Stimulated activated CD4-positive, alpha-beta T cell treated with anti-CD3 and anti-CD28 coated beads, Interleukin-2, amount 100 ng/mL, for 24 hours (primary cell): Measurements from ENCODE around the gene ZBTB7B.

ENCODE experiments used
- DNase-seq, 2 donors: peaks; one replicate each; pipeline ENCODE4 v3.0.0-alpha.2; 2020

The ZBTB7B gene

DNA sequence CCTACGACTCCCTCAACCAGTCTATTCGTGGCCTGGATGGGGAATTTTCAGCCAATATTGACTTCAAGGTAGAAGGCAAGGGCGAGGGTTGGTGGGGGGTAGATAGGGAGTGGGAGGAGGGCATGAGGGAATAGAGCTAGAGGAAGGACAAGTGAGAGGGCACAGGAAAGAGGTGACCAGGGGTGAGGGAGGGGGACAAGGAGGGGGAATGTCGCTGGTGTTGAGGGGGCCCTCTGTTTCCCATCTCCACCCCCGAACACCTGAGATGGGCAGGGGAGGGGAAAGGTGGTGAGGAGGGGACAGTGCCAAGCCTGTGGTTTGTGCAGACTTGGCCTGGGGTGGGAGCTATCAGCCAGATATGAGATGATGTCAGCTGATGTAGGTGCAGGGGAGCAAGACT, 40.2 kb downstream of the ZBTB7B start:
- no peak for DNase-seq

DNA sequence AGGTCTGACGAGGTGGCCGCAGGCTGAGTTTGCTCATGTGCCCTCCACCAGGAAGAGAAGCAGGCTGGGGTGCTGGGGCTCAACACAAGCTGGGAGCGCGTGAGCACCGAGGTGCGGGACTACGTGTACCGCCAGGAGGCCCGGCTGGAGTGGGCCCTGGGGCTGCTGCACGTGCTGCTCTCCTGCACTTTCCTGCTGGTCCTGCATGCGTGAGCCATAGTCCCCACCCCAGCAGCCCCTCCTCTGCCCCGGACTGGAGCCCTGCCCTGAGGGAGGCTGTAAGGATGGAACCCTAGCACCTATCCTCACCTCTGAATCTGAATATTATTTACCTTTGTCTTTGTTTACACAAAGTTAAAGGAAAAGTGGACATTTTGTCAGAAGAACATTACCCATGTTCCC, 40.7 kb downstream of the ZBTB7B start:
- no peak for DNase-seq

DNA sequence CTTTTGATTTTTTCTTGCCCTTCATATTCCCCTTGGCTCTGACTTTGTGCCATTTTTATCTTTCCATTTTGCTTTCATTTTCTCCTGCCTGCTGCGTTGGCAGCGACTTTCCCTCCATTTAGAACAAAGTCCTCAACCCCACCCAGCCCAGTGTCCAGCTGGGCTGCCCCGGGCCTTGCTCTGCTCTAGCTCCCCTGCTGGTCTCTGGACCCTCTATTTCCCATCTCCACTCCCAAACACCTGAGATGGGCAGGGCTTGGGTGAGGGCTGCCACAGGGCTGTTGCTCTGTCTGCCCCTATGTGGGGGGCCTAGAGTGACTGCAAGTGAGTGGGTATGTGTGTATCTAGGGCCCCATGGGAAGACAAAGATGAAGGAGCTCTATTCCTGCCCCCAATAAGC, 41.2 kb downstream of the ZBTB7B start:
- no peak for DNase-seq

DNA sequence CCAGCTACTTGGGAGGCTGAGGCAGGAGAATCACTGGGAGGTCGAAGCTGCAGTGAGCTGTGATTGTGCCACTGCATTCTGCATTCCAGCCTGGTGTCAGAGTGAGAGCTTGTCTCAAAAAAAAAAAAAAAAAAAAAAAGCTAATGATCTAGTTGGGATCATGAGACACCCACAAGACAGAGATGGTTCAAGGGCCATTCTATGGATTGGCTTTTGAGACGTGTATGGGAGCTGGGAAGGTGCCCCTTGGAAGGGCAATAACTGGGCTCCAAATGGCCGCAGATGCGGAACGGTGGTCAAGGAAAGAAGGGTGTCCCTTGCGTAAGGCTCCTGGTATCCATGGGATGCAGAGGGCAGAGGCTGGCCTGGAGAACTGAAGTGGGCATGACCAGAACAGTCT, 41.8 kb downstream of the ZBTB7B start:
- no peak for DNase-seq

DNA sequence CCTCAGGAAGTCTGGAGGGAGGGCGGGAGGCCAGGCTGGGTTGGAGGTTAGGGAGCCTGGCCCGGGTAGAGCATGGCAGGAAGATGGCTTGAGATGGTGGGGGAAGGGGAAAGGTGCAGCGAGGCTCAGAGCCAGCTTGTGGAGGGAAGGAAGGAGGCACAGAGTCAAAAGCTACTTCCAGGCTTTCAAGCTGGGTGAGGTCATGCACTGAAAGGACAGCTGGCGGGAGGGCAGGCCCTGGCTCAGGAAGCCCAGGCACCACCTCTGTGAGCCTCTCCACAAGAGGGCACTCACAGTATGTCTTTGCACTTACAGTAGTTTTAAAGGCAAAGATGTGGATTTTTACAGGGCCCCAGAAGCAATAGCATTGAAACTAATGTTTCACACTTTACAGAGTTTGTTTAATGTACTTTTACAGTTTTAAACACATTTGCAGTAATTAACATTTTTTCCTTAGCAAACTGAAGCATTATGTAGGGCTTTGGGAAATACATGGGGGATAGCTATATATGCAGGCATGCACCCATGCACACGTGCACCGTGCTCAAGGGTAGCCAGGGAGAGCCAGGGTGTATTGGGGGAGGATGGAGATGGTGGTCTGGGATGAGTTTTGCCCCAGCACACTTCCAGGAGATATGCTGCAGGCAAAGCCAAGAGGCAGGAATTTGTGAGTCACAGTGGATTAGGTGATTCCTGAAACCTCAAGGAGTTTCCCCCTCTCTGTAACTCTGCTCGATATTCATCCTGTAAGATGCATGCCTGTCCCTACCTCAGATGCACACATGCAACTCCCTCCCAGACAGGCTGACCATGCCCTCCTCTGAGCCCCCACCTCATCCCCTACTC, 42.4 kb downstream of the ZBTB7B start:
- peak; percentile 60 to 64 for DNase-seq

DNA sequence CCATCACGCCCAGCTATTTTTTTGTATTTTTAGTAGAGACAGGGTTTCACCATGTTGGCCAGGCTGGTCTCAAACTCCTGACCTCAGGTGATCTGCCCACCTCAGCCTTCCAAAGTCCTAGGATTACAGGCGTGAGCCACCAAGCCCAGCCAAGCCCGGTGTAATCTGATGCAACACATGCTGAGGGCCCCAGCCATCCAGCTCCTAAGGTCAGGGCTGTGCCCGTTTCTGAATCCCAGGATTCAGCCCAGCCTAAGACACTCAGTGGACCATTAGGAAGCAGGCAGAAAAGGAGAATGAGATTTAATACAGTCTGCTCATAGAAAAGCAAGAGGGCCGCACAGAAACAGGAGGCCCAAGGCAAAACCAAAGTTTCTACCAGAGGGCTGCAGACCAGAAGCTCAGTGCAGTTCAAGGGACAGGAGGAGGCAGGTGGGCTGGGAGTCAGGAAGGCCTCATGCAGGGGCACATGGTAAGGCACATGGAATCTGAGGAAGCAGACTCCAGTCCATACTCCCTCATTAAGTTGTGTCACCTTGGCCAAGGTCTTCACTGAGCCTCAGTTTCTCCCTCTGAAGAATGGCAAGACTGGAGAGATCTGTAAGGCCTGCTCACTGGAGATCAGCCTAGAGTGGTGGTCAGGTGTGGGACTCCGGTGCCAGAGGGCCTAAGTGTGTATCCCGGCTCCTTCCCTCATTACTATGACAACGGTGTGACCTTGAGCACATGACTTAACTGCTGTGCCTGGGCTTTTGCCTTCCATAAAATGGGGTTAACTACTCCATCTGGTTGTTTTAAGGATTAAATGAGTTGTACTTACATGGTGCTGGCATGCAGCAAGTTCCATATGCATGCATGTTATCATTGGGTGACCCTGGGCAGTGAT, 46.1 kb downstream of the ZBTB7B start:
- DNase-seq, result no peak

DNA sequence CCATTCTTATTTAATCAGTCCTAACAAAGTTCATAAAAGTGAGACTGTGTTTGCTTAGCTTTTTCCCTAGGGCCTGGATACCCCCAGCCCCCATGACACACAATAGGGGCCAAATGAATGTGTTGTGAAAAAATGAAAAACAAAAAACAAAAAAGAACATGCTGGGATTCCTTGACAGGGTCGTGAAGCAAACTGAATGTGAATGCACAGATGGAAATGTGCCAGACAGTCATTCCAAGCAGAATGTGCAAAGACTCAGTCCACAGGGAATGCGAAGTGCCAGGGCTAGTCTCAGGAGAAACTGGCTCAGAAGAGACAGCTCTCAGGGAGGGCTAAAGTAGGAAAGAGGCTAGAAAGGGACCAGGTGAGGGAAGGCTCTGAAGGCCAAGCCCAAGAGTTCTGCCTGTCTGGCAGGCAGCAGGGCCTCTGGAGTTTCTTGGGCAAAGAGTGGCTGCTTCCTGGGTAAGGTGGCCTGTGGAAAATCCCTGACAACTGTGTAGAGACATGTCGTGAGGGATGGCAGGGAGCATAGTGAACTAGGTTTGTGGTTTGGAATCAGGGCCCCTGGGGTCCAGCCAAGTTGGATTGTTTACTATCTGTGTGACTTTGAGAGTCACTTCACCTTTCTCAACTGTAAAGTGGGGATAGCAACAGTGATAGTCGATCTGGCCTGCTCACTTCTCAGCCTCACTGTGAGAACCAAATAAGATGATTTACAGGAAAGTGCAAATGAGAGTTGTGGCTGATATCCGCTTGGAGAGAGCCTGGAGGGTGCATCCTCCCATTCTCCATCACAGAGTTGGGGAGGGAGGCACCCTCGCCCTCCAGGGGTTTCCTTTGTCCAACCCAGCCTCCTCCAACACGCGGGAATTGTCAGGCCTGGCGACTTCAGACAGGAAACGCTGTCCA, 47.3 kb downstream of the ZBTB7B start:
- peak in 1 of 2 donors; percentile 24 for DNase-seq

DNA sequence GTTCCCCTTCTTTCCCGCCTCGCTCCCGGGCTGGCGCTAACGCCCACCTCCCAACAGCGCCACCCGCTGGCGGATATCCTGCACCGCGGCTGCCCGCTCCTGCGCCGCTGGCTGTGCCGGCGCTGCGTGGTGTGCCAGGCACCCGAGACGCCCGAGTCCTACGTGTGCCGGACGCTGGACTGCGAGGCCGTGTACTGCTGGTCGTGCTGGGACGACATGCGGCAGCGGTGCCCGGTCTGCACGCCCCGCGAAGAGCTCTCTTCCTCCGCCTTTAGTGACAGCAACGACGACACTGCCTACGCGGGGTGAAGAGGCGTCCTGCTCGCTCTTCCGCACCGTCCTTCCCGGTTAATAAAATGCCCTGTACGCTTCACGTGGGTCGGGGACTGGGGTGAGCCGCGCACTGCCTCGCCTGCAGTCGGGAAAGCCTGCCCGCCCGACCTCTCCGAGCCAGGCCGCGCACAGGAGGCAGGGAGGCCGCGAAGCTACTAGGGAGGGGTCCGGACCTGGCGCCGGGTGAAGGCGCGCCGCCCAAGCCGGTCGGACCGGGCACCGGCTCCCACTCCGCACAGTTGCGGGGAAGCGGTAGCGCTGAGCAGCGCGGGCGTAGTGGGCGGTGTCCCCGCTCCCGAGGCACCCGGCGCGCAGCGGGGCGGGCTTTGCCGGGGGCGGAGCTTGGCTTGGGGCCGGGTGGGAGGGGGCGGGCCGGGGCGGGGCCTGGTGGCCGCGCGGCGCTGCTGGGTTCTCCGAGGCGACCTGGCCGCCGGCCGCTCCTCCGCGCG, 48.1 kb downstream of the ZBTB7B start, which contains the start of gene ADAM15:
TSS of gene ADAM15 (plus strand) at position 757 of the 782 bp plus-strand sequence. CDS start 71 bp downstream, outside the sequence.
- DNase-seq, result peak; percentile 84 to 86

DNA sequence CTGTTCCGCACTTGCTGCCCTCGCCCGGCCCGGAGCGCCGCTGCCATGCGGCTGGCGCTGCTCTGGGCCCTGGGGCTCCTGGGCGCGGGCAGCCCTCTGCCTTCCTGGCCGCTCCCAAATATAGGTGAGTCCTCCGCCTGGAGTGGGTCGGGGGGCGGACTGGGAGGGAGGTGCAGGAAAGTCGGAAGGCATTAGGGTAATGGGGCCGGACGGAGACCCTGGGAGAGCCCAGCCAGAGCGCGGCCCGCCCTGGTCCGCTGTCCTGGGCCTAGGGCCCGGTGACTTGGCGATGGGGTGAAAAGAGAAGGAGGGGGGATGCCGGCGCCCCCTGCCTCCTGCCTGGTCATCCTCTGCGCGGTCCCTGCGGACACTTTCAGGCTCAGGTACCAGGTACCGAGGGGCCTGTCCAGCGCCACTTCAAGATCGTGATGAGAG, 48.8 kb downstream of the ZBTB7B start:
- DNase-seq, result no peak

DNA sequence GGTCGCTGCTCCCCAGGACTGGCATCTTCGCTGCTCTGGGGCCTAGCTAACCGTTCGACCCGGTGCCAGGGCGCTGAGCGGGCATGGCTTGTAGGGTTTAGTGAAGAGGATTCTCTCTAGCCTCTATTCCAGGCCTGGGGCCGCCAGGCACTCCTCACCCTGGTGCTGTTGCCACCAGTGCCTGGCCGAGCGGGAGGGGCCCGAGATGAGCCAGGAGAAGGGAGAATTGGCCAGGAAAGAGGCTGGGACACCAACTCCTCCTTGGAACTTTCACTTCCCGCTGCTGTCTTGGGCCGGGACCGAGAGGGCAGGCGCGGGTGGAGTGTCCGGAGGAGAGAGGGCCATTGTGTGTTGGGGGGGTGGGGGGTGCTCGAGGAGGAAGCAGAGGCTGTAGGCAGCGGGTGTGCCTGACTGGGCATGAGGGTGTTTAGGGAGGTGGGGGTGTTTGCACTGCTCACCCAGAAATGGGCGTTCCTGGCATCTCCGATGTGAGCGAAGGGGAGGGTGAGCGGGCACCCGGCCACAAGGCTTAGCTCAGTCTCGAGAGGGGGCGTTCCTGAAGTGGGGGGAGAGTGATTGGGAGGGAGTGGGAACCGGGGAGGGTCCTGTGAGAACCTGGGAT, 49.3 kb downstream of the ZBTB7B start:
- DNase-seq, result peak; percentile 49 to 53

DNA sequence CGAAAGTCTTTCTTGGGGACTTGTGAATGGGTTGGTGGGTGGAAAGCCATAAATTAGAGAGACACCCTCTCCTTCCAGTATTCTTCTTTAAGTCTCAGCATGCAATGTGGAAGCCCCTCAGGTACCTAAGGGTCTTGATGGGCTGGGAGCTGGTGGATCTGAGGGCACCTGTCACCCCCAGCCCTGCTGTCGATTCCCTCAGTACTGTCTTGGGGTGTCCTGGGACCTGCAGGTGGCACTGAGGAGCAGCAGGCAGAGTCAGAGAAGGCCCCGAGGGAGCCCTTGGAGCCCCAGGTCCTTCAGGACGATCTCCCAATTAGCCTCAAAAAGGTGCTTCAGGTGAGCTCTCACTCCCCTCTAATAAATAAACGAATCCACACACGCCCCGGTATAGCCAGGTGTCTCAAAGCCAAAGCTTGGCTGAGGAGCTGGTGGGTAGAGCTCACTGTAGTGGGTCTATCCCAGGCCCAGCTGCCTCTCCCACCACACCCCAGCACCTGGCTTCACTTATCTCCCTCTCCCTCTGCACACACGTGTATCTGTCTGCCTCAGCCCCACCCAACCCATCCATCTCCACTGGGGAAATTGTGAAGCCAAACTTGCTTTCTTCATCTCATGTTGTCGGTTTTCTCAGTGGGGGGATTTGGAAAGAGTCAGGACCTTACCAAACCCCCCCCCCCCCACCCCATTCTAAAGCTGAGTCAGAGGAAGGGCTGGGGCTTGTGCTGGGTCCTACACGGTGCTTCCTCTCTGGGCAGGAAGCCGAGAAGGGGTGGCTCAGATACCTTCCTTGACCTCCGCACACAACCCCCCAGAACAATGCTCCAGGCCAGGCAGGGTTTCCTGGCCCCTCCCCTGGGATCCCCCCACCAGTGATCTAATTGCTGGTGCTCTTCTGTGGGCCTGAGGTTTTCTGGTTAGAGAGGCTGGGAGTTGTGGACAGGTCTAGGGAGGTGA, 50.1 kb downstream of the ZBTB7B start:
- peak; percentile 30 to 41 for DNase-seq

DNA sequence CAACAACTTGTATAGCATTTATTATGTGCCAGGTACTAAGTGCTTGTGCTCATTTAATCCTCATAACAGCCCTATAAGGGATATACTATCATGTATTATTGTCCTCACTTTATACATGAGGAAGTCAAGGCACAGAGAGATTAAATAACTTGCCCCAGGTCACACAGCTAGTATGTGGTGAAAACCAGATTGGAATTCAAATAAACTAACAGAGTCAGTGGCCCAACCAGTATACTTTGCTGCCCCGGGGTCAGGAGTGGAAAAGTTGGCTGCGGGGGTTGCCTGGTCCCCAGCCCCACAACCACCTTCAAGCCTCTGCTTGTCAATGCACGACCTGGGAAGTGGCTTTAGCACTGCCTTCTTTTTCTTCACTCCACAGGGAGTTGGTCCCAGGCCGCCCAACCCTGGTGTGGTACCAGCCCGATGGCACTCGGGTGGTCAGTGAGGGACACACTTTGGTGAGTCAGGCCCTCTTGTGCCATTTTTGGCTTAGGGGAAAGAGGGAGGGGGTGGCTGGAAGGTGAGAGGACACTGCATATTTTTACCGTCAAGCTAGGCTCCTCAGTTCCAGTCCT, 51.0 kb downstream of the ZBTB7B start:
- DNase-seq, result no peak

DNA sequence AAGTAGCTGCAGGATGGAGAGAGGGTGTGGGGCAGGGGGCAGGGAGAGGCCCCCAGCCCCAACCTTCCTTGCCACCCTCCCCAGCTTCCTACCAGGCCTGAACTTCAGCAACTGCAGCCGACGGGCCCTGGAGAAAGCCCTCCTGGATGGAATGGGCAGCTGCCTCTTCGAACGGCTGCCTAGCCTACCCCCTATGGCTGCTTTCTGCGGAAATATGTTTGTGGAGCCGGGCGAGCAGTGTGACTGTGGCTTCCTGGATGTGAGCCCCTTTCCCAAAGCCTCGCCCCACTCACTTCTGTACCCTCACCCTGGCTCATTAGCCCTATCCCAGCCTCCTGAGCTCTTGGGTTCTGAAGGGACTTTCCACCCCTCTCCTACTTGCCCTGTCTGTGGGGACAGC, 54.5 kb downstream of the ZBTB7B start:
- DNase-seq, result no peak

DNA sequence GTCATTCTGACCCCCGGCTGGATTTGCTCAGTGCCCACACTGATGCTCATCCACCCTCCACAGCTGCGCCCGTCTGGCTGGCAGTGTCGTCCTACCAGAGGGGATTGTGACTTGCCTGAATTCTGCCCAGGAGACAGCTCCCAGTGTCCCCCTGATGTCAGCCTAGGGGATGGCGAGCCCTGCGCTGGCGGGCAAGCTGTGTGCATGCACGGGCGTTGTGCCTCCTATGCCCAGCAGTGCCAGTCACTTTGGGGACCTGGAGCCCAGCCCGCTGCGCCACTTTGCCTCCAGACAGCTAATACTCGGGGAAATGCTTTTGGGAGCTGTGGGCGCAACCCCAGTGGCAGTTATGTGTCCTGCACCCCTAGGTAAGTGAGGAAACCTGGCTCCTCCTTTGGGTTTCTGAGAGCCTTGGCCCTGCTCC, 55.2 kb downstream of the ZBTB7B start:
- no peak for DNase-seq

DNA sequence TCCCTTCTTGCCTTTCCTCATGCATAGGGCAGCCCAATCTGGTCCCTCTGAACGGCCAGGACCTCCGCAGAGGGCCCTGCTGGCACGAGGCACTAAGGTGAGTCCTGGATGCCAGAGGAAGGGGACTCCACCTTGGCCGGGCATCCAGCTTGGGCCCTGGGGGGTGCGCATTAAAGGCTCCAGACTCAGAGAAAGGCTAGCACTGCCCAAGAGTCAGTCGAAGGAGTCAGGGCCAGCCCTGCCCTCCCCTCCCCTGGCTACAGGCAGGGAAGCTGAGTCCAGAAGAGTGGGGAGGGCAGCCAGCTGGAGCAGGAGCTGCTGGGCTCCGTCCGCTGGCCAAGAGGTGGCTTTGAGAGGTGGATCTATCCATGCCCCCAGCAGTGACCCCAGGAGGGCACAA, 58.1 kb downstream of the ZBTB7B start:
- DNase-seq, result no peak

DNA sequence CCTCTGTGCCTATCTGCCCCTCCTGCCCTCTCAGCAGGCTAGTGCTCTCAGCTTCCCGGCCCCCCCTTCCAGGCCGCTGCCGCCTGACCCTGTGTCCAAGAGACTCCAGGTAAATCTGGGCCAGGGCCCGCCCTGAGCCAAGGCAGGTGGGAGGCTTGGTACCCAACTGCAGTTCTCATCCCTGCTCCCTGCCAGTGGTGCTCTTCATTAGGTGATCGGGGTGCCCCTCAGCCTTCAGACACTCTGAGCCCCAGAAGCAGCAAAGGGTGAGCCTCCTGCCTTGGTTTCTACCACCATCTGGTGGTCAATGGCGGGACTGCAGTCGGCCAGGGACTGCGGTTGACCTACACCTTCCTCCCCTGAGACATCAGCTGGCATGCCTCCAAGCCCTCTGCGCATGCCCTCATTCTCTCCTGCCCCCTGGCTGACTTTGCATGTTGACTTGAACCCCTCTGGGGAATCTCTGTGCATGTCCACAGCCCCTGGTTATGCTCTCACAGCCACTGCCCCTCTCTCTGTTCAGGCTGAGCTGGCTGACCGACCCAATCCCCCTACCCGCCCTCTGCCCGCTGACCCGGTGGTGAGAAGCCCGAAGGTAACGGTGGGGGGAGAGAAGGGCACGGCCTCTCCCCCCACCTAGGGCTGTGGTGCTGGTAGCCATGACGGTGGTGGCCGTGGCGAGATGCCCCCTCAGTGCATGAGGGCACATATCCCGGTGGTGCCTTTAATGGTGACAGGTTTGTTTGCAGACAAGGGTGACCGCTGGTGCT, 59.0 kb downstream of the ZBTB7B start:
- peak; percentile 98 to 99 for DNase-seq

DNA sequence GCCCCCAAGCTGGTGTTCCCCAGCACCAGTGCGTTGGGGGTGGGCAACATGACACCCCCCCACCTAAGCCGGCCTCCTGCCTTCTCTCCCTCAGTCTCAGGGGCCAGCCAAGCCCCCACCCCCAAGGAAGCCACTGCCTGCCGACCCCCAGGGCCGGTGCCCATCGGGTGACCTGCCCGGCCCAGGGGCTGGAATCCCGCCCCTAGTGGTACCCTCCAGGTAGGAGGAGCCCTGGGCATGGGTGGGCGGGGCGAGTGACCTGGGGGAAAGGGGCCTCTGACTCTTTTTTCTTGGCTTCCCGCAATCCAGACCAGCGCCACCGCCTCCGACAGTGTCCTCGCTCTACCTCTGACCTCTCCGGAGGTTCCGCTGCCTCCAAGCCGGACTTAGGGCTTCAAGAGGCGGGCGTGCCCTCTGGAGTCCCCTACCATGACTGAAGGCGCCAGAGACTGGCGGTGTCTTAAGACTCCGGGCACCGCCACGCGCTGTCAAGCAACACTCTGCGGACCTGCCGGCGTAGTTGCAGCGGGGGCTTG, 59.6 kb downstream of the ZBTB7B start:
- no peak for DNase-seq

DNA sequence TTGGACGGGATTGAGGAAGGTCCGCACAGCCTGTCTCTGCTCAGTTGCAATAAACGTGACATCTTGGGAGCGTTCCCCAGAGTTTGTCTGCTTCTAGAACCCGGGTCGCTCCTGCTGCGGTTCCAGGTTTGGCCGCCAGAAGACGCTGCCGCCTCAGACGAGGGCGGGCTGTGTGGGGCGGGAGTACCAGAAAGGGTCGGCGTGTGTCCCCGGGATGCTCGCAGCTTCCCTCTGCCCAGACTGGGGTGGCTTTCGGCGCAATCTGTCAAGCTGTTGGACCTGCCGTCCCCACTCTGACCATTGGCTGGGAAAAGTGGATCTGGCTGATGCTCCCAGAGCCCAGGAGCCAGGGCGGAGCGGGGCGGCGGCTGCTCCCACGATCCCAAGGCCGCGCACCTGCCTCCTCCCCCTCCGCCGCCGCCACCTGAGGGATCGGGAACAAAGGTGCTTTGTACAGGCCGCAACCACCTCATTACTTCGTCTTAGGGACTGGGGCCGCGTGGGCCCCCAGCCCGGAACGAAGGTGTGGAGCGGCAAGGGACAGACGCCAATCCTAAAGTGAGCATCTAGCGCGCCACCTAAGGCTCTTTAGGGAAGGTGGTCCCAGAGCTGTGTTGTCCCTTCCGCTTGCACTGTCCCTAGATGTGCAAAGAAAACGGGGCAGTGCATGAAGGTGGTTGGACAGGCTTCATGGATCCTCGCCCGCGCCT, 60.3 kb downstream of the ZBTB7B start:
- DNase-seq, result peak; percentile 81 to 89
